ENCODE measurements around the gene MAPK11.

DNA sequence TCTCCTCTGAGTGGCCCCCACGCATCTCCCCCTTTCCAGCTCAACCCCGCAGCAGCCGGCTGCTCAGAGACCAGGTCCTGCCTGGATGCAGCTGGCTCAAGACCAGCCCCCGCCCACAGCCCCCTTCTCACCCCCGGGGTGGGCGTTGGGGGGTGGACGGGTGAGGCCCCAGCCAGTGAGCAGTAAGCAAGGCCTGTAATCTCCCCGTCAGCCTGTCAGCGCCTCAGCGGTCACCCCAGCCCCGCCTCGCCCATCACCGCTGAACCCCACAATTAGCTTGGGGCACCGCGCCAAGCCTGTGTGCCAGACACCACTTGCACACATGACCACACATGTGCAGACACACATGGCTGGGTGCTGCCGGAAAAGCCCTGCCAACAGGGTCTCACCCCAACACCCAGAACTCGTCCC is 31.4 kb upstream of the MAPK11 start:
- TF ChIP-seq TARDBP (IDR thresholded peaks at IDR 0.05) (no peak), FOXA1 (IDR thresholded peaks at IDR 0.05) (no peak), SP1 (IDR thresholded peaks at IDR 0.05) (no peak), FOXK2 (IDR thresholded peaks at IDR 0.05) (no peak), BHLHE40 (IDR thresholded peaks at IDR 0.05; ENCODE audit: borderline replicate concordance) (no peak), FOXM1 (IDR thresholded peaks at IDR 0.05; ENCODE audit: borderline replicate concordance) (no peak), ELF4 (IDR thresholded peaks at IDR 0.05) (no peak), SUZ12 (IDR thresholded peaks at IDR 0.05) (no peak), ARNT (IDR thresholded peaks at IDR 0.05) (no peak)

Measured in HEK293T (cell line).